Measurements from ENCODE around the gene HCRTR1. TPM values are rescaled to one million over a fixed set of nuclear protein-coding genes. Genes with fewer than 3 reads are reported as not detected.

Gene HCRTR1
- total and polyA plus RNA-seq, 2 donors (not counting 1 experiment from before 2014, with no cell fraction given): not detected

DNA sequence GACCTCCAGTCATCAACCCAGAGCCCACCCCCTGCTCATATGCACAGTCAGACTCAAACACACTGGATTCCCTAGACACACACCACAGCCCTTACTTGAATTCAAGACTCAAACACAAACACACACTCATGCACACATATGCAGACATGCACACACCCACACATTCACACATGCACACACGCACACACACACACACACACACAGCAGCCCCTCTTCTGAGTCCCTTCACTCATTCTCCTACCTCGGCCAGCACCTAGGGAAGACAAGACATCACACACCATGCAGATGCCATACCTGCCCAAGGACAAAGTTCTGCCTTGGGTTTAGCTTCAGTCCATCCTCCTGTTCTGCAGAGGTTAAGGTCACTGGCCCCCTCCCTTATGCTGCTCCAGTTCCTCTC lies 1.6 kb upstream of the HCRTR1 start:
- H3K36me3 ChIP-seq (ENCODE audit: control insufficient read depth, insufficient read depth, low read length): no peaks in the 10 kb centered on the region
- no peak overlapping the region for H3K4me2 ChIP-seq (ENCODE audit: extremely low read depth, insufficient read depth, low read length)
- no peak overlapping the region for H3K4me3 ChIP-seq (replicated peaks in 1 of 4; ENCODE audit: control extremely low read depth in 1 of 4, insufficient read depth in 1 of 4, low read depth in 3 of 4, low read length in 4 of 4)
- H3K9me3 ChIP-seq (ENCODE audit: control insufficient read depth, insufficient read depth, low read depth, low read length): no peaks in the 10 kb centered on the region
- no peaks in the 10 kb centered on the region for H3K79me2 ChIP-seq (ENCODE audit: control insufficient read depth, insufficient read depth, low read length)
- no peak for DNase-seq (ENCODE audit: low read depth in 2 of 2)
- no peaks in the 10 kb centered on the region for H3K4me1 ChIP-seq (ENCODE audit: control insufficient read depth, extremely low read depth, insufficient read depth, low read length)
- H3K27ac ChIP-seq (ENCODE audit: insufficient read depth, low read length): no peak overlapping the region
- no peaks in the 10 kb centered on the region for H4K20me1 ChIP-seq (ENCODE audit: control insufficient read depth, extremely low read depth, insufficient read depth, low read length)
- no peak overlapping the region for H3K9ac ChIP-seq (ENCODE audit: insufficient read depth, low read length)
- H3K27me3 ChIP-seq (ENCODE audit: control insufficient read depth, insufficient read depth, low read length): peaks cover 19% of the 10 kb centered on the region
- TF ChIP-seq, protein P1, sequence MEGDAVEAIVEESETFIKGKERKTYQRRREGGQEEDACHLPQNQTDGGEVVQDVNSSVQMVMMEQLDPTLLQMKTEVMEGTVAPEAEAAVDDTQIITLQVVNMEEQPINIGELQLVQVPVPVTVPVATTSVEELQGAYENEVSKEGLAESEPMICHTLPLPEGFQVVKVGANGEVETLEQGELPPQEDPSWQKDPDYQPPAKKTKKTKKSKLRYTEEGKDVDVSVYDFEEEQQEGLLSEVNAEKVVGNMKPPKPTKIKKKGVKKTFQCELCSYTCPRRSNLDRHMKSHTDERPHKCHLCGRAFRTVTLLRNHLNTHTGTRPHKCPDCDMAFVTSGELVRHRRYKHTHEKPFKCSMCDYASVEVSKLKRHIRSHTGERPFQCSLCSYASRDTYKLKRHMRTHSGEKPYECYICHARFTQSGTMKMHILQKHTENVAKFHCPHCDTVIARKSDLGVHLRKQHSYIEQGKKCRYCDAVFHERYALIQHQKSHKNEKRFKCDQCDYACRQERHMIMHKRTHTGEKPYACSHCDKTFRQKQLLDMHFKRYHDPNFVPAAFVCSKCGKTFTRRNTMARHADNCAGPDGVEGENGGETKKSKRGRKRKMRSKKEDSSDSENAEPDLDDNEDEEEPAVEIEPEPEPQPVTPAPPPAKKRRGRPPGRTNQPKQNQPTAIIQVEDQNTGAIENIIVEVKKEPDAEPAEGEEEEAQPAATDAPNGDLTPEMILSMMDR (conservative IDR thresholded peaks at IDR 0.05 in 1 of 2, IDR thresholded peaks at IDR 0.05 in 1 of 2; ENCODE audit: low read depth in 1 of 2, low read length in 2 of 2): no peak
- no peak for TF ChIP-seq EZH2 (IDR thresholded peaks at IDR 0.05; ENCODE audit: low read length, missing control alignments)
- no peak overlapping the region for H2AFZ ChIP-seq (ENCODE audit: low read length)

DNA sequence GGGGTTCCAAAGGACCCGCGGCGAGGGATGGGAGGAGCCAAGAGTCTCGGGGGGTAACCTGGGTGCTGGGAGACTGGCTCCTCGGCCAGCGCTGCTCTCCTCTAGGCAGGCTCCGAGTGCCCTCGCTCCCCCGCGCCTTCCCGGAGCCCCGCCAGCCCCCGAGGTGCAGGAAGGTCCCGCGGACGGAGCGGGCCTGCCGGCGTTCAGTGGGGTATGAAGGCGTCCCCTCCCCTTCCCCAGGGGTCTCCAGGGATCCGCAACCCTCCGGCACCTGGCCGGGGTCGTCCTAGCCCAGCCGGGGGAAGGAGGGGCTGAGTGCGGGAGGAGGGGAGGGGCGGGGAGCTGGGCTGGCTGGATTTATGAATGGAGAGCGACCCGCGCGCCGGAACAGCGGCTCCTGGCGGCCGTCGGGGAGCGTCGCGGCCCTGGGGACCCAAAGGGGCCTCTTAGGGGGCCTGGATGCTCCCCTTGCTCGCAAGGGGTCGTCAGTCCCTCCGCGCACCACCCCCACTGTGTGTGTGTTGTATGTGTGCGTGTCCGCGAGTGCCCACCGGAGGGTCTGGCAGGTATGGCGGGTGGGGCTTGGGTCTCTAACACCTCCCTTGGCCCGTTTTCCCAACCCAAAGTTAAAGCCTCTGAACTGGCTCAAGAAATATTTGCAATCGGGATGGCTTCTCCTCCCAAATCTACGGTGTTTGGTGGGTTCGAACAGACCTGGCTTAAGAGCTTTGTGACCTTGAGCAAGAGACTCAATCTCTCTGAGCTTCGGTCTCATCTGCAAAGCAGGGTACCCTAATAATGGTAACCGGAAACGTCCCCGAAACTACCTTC lies 642 bp downstream of the HCRTR1 start:
- Histone ChIP-seq H2AFZ (ENCODE audit: low read length) (no peak overlapping the region), H3K9ac (ENCODE audit: insufficient read depth, low read length) (no peak overlapping the region), H4K20me1 (ENCODE audit: control insufficient read depth, extremely low read depth, insufficient read depth, low read length) (no peaks in the 10 kb centered on the region), H3K9me3 (ENCODE audit: control insufficient read depth, insufficient read depth, low read depth, low read length) (no peaks in the 10 kb centered on the region), H3K4me1 (ENCODE audit: control insufficient read depth, extremely low read depth, insufficient read depth, low read length) (no peaks in the 10 kb centered on the region), H3K79me2 (ENCODE audit: control insufficient read depth, insufficient read depth, low read length) (no peaks in the 10 kb centered on the region), H3K4me2 (ENCODE audit: extremely low read depth, insufficient read depth, low read length) (peak overlapping the region; percentile 71), H3K27ac (ENCODE audit: insufficient read depth, low read length) (no peak overlapping the region), H3K4me3 (replicated peaks in 1 of 4; ENCODE audit: control extremely low read depth in 1 of 4, insufficient read depth in 1 of 4, low read depth in 3 of 4, low read length in 4 of 4) (peak overlapping the region; percentile 9 to 52 (median 41)), H3K36me3 (ENCODE audit: control insufficient read depth, insufficient read depth, low read length) (no peaks in the 10 kb centered on the region), H3K27me3 (ENCODE audit: control insufficient read depth, insufficient read depth, low read length) (peaks cover 19% of the 10 kb centered on the region)
- TF ChIP-seq, protein P1 (conservative IDR thresholded peaks at IDR 0.05 in 1 of 2, IDR thresholded peaks at IDR 0.05 in 1 of 2; ENCODE audit: low read depth in 1 of 2, low read length in 2 of 2): peak; percentile 65 to 68
- no peak for TF ChIP-seq EZH2 (IDR thresholded peaks at IDR 0.05; ENCODE audit: low read length, missing control alignments)
- peak; percentile 26 for DNase-seq (ENCODE audit: low read depth in 2 of 2)

DNA sequence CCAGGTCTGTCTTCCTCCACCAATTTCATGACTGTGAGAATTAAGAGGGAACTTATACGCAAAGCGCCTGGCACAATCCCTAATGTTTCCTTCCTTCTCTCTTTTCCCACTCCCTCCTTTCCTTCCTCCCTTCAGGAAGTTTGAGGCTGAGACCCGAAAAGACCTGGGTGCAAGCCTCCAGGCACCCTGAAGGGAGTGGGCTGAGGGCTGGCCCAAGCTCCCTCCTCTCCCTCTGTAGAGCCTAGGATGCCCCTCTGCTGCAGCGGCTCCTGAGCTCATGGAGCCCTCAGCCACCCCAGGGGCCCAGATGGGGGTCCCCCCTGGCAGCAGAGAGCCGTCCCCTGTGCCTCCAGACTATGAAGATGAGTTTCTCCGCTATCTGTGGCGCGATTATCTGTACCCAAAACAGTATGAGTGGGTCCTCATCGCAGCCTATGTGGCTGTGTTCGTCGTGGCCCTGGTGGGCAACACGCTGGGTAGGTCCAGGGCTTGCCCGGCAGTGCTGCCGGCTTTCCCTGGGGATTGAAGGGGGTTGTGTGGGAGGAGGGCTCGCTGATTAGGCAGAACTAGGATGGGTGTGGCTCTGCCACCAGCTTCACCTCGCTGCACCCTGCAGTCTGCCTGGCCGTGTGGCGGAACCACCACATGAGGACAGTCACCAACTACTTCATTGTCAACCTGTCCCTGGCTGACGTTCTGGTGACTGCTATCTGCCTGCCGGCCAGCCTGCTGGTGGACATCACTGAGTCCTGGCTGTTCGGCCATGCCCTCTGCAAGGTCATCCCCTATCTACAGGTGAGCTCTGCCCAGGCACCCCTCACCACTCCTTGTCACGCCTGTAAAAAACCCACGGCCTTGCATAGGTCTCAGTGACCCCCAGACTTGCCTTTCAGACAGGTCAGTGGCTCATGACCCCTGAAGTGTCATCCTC lies 1.7 kb downstream of the HCRTR1 start:
- Histone ChIP-seq H3K27me3 (ENCODE audit: control insufficient read depth, insufficient read depth, low read length) (peaks cover 19% of the 10 kb centered on the region), H3K9me3 (ENCODE audit: control insufficient read depth, insufficient read depth, low read depth, low read length) (no peaks in the 10 kb centered on the region), H3K4me2 (ENCODE audit: extremely low read depth, insufficient read depth, low read length) (no peak overlapping the region), H3K9ac (ENCODE audit: insufficient read depth, low read length) (no peak overlapping the region), H3K36me3 (ENCODE audit: control insufficient read depth, insufficient read depth, low read length) (no peaks in the 10 kb centered on the region), H4K20me1 (ENCODE audit: control insufficient read depth, extremely low read depth, insufficient read depth, low read length) (no peaks in the 10 kb centered on the region), H2AFZ (ENCODE audit: low read length) (no peak overlapping the region), H3K4me1 (ENCODE audit: control insufficient read depth, extremely low read depth, insufficient read depth, low read length) (no peaks in the 10 kb centered on the region), H3K79me2 (ENCODE audit: control insufficient read depth, insufficient read depth, low read length) (no peaks in the 10 kb centered on the region), H3K27ac (ENCODE audit: insufficient read depth, low read length) (no peak overlapping the region), H3K4me3 (replicated peaks in 1 of 4; ENCODE audit: control extremely low read depth in 1 of 4, insufficient read depth in 1 of 4, low read depth in 3 of 4, low read length in 4 of 4) (no peak overlapping the region)
- no peak for DNase-seq (ENCODE audit: low read depth in 2 of 2)
- no peak for TF ChIP-seq EZH2 (IDR thresholded peaks at IDR 0.05; ENCODE audit: low read length, missing control alignments)
- TF ChIP-seq, protein P1 (conservative IDR thresholded peaks at IDR 0.05 in 1 of 2, IDR thresholded peaks at IDR 0.05 in 1 of 2; ENCODE audit: low read depth in 1 of 2, low read length in 2 of 2): no peak

Data from fibroblast of lung (primary cell).